Amniotic stem cell (primary cell): ENCODE measurements around the gene PPP1R17.

Source experiments
- DNase-seq: peaks from one replicate; lab custom pipeline; 2025; lab: John Stamatoyannopoulos, UW

PPP1R17 gene

DNA sequence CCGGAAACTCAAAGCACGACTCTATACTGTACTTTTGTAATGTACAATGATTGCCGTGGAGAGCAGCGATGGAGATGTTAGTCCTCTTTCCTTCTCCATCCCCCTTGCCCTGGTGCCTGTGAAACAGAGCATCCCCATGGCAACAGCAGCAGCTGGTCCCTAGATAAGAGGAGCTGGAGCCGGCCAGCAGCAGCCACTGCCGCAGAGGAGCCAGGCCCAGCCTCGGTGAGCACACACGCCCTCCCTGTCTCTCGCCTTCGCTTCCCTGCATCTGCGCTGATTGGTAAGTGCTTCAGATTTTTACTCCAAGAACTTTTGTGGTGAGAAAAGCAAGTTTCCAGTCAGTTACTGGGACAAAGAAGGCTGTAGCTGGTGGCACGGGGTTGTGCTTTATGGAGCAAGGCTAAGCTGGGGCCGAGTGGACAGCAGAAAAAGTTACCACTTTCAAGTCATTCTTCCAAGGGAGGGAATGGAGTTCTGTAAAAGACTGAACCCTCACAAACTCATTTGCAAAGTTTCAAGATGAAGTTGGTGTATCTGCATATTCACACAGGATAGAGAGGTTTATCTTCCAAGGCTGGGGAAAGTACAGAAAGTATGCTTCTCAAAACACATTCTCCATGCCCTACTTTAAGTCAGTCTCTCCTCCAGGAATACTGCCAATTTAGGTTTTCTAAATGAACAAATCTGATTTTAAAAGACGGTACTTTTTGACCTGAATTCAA, at the start of gene PPP1R17:
Gene PPP1R17, plus strand, starts transcription at position 192 of the 725 bp plus-strand sequence. CDS start 5,227 bp downstream, outside the sequence.
- DNase-seq: no peak

DNA sequence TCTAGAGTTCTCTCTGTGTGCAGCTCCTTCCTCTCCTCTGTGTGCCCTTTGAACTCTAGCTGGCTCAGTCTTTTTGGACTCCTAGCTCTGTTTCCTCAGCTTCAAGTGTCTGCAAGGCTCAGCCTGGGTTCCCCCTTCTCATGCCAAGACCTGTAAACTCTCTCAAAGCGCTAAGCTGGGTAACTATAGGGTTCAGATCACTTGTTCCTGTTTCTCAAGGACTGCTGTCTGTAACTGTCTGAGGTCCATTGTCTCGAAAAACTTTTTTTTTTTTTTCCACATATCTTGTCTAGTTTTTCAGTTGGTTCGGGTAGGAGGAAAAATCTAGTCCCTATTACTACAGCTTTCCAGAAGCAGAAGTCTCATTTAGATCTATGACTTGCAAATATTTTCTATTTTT, 46.6 kb upstream of the PPP1R17 start:
- DNase-seq: no peak

DNA sequence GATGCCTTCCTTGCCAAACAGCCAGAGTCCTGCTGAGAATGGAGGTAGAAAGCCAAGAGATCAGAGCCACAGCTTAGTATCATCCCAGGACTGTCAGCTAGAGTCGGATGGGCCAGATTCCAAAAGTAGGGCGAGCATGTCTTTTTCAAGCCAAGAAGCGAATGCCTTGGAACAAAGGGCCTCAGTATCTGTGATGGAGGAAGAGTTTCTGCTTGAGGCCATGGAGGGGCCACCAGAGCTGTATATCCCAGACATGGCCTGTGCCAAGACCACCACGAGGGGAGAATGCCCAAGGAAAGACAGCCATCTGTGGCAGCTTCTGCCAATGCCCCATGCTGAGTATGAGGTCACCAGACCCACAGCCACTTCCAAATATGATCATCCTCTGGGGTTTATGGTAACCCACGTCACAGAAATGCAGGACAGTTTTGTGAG, 44.3 kb upstream of the PPP1R17 start:
- DNase-seq: no peak

DNA sequence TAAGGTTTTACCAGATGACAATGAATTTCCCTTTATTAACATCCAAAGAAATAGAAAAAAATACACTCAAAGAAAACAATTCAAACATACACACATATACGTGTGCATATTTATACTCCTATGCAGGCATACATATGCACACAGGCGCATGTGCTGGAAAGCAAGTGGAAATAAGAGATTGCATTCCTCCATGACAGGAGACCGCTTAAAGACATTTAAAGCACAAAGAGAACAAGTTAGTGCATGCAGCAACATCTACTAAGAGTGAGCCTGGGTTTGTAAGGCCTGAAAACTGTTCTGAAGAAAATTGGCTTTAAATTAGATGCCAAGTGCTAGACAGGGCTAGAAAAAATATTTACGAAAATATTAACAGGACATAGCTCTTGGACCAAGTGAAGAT, 40.1 kb upstream of the PPP1R17 start:
- no peak for DNase-seq

DNA sequence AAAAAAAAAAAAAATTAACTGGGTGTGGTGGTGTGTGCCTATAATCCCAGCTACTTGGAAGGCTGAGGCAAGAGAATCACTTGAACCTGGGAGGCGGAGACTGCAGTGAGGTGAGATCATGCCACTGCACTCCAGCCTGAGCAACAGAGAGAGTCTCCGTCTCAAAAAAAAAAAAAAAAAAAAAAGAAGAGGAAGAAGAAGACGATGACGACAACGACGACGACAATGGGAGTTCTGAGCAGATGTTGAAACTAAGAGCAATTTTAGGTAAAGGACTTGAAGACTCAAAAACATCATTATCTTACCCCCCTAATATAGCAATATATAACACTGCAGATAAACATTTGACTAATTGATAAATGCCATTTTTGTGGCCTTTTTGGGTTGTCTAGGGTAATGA, 39.5 kb upstream of the PPP1R17 start:
- no peak for DNase-seq

- DNase-seq: no peak
Observed at GRCh38 chr7:31648288-31648687, 38.7 kb upstream of the PPP1R17 start.

- DNase-seq: no peak
Observed at GRCh38 chr7:31648880-31649279, 38.1 kb upstream of the PPP1R17 start.

- DNase-seq: no peak
Observed at GRCh38 chr7:31651234-31652062, 35.6 kb upstream of the PPP1R17 start.

GRCh38 chr7:31652063-31652326, 35.0 kb upstream of the PPP1R17 start:
- DNase-seq: no peak

DNA sequence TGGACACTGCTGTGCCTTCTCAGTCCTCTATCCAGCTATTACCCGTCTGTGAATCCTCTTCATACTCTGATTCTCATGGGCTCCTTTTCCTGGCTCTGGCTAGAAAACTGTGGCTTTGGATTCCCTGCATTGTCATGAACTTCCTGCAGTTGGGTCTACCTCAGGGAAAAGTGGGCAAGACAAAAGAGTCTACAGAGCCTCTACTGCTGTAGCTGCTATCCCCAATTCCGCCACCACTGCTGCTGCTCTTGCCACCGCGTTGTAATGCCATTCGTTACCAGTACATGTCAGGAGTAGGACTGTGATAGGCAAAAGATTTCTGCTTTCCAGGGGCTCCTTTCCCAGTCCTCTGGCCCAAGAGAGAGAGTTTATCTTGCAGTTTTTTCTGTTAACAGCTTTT, 23.9 kb upstream of the PPP1R17 start:
- no peak for DNase-seq

- DNase-seq: no peak
Observed at GRCh38 chr7:31664890-31665289, 22.1 kb upstream of the PPP1R17 start.

DNA sequence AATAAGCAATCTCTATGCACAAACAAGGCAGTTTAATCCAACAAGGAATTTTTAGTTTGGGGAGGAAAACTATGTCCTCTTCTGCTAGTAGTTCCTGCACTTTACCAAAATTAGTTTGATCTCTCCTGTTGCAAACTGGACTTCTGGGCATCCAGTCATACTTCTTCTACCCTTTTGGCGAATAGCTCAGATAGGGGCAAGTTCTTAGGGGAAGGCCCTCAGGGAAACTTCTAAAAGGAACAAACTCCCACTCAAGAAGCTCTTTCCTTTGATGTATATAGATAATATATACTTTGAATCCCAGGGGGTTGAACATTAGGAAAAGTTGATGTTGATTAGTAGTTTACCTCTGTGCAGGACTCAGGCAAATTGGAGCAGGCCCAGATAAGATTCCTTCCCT, 21.5 kb upstream of the PPP1R17 start:
- no peak for DNase-seq

DNA sequence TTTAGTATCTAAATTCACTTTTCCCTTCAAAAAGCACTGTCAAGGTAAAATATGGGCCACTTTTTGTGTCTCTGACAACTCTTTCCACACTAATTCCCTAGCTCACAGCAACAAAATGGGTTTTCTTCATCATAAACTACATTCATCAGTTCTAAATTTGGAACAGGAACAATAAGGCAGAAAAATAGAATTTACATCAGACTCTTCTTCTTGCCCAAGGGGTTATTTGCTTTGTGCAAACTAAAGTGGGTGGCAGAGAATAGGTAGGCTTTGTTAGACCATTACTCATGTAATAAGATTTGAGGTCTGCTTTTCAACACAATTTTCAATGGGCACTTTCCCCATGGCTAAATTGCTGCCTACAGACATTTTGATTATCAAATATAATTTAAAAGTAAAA, 17.6 kb upstream of the PPP1R17 start:
- DNase-seq: no peak

GRCh38 chr7:31679574-31680305, 7.3 kb upstream of the PPP1R17 start:
- DNase-seq: no peak

- no peak for DNase-seq
Observed at GRCh38 chr7:31683445-31684225, 3.4 kb upstream of the PPP1R17 start.

DNA sequence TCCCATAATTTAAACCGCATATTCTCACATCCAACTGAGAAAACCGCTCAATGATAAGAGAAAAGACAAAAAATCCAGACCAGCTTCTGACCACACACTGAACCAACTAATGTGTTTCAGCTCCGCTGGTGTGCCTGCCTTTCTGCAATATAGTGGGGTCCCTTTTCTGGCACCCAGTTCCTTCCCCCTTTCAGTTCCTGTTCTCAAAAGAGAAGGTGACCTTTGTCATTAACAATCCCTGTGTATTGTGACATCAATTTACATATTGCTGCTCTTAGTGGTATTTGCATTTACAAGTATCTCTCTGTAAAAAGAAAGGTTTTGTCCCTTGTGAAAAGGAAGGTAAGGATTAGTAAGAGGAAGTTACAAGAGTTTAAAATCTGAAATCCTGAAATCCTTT, 1.4 kb downstream of the PPP1R17 start:
- no peak for DNase-seq

DNA sequence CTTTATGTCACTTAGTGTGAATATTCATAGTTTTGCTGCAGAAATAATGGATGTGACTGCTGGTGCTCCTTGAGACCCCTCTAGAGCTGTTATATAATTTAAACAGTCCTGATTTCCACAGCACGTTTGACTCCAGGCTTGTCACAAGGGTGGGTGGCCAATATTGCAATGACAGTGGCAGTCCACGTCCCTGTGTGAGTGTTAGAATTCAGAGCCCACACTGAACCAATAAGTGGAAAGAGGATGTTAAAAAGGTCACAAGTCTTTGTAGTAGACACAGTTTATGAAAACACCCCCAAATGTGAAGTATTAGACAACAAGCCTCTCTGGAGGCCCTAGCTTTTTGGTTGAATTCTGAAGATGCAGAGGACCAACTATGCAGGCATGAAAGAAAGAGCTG, 2.0 kb downstream of the PPP1R17 start:
- no peak for DNase-seq

GRCh38 chr7:31690935-31691334, 3.9 kb downstream of the PPP1R17 start:
- no peak for DNase-seq

DNA sequence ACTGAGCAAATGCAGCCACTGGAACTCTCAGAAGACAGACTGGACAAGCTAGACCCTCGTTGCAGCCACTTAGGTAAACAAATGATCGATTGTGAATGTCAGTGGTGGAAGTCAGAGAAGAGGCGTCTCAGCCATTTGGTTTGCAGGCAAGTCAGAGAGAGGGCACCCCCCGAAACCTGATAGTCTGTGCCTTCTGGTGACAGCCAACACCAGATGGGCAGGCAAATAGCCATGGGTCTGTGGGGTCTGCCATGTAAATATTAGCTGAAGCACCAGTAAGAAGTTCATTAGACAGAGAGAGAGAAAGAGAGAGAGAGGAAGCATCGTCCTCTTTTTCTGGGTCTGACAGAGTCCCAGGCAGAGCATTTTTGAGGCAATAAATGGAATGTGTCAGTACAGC, 5.4 kb downstream of the PPP1R17 start:
- no peak for DNase-seq

DNA sequence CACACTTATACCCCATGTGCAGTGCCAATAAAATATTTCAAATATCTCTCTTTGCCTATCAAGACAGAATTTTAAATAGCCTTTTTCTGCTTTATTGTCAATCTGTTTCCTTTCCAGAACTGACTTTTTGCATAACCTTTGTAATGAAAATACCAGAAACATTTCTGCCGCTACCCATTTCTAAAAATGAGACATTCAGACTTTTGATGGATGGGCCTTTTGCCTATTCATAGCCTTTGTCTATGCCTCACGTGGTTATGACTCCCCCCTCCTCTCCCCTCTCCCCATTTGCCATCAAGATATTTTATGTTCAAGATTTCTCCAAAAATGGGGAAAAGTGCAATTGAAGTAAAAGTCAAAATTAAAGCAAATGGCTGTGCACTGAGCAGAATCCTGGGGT, 5.9 kb downstream of the PPP1R17 start:
- DNase-seq: no peak

DNA sequence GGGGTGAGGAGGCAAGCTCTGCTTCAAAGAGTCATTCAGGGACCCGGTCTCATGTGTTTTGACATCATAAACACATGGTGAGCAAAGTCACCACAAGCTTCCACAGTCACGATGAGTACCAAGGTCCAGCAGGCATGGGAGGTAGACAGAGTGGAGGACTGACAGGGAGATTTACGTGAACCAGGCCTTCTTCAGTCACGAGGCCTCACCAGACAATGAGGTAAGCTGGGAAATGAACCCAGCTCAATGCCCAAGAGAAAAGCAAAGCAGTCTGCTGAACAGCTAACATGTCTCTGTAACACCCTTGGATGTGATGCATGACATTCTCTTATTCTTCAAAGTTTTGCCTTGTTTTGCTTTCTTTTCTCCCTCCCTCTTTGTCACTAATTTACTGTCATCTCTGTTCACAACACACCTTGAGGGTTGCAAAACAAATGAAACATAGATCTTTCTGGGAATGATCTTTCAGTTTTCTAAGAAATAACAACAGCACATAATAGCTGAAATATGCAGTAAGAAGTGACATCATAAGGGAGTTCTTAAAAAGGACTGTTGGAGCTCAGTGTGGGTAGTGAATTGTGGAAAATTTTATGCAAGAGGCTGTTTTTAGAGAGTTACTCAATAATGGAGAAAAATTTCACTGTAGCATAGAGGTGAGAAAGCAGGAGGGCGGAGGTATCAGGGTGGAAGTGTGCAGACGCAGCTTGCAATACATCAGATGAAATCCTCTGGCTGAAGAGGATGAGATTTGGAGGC, 9.0 kb downstream of the PPP1R17 start:
- no peak for DNase-seq
